HCT116 (cell line): ENCODE results near the gene SLC6A19. TPM values are rescaled to one million over a fixed set of nuclear protein-coding genes. Genes with fewer than 3 reads are reported as not detected.

Source experiments
- ATAC-seq: fragments of 200-7000 bp; cut with Tn5 transposase; 2 replicates; pipeline ENCODE4 v1.9.1; 2020; ENCODE audit warnings: mild to moderate bottlenecking, moderate library complexity
- BruUV-seq: library from RNA; stranded (reverse); fragments of 400-500 nt; replicated peaks from 2 replicates; lab custom pipeline; 2021; lab: Mats Ljungman, UMichigan
- CTCF ChIA-PET: fragments of 300-600 bp; sonication (Branson Sonifier 250); formaldehyde crosslinking; loops from one replicate; lab custom pipeline; 2021; ENCODE audit warnings: antibody characterized with exemption; lab: Charles Lee
- POLR2A ChIA-PET: fragments of 300-600, 350-600 bp; sonication (Branson Sonifier 250); formaldehyde crosslinking; loops from one replicate; lab custom pipeline; 2021; ENCODE audit warnings: antibody characterized with exemption; lab: Charles Lee
- RAD21 ChIA-PET, 2 experiments: fragments of 300-600 bp; sonication (Branson Sonifier 250); formaldehyde crosslinking; loops; one replicate each; lab custom pipeline; 2023; ENCODE audit warnings: low total read pairs in 2 of 2; ENCODE audit not compliant: uncharacterized antibody in 2 of 2, unreplicated experiment in 2 of 2, low non-redundant PET in 1 of 2; lab: Charles Lee
- DNase-seq: peaks from one replicate; pipeline ENCODE4 v3.0.0-alpha.2; 2010; ENCODE audit warnings: low read depth, low spot score
- H2AFZ ChIP-seq: fragments of 200-600 bp; shearing (Covaris generic), sonication (generic); 2 replicates; pipeline ENCODE4 v1.6.1; 2017; ENCODE audit warnings: low read depth, mixed run types, mixed read lengths, antibody characterized with exemption, low read length; ENCODE audit not compliant: poor library complexity, severe bottlenecking
- H3K27ac ChIP-seq: 2 replicates; pipeline ENCODE4 v1.5.1; 2012; ENCODE audit warnings: low read depth, low read length
- H3K27me3 ChIP-seq: fragments of 200-600 bp; sonication (generic); 2 replicates; pipeline ENCODE4 v1.6.1; 2016; ENCODE audit warnings: mixed run types, low read length, mixed read lengths; ENCODE audit not compliant: insufficient read depth
- H3K36me3 ChIP-seq, 2 experiments: fragments of 200-500 bp in 1 of 2; fragments of 200-600 bp in 1 of 2; sonication (Bioruptor generic) in 1 of 2; sonication (generic) in 1 of 2; 2 replicates each; pipeline versions ENCODE4 v1.5.1 to v1.6.1; 2014 to 2016; ENCODE audit warnings: low read length in 2 of 2, inconsistent platforms in 1 of 2, mixed read lengths in 1 of 2, mixed run types in 1 of 2; ENCODE audit not compliant: insufficient read depth in 2 of 2, control insufficient read depth in 1 of 2
- H3K4me1 ChIP-seq, 2 experiments: fragments of 200-600 bp in 1 of 2; sonication (generic) in 1 of 2; 2 replicates each; pipeline versions ENCODE4 v1.5.1 to v1.6.1; 2012 to 2017; ENCODE audit warnings: low read length in 2 of 2, inconsistent platforms in 1 of 2, mild to moderate bottlenecking in 1 of 2, mixed read lengths in 1 of 2, mixed run types in 1 of 2, moderate library complexity in 1 of 2; ENCODE audit not compliant: insufficient read depth in 2 of 2, control insufficient read depth in 1 of 2
- H3K4me2 ChIP-seq: fragments of 200-600 bp; sonication (generic); 2 replicates; pipeline ENCODE4 v1.6.1; 2017; ENCODE audit warnings: mixed run types, low read length, mixed read lengths
- H3K4me3 ChIP-seq, 2 experiments: fragments of 200-600 bp in 1 of 2; sonication (generic) in 1 of 2; replicated peaks in 1 of 2; 2 replicates each; pipeline ENCODE4 v1.5.1; 2011 to 2016; ENCODE audit warnings: low read length in 2 of 2, control low read depth in 1 of 2, low read depth in 1 of 2, mild to moderate bottlenecking in 1 of 2, mixed read lengths in 1 of 2, mixed run types in 1 of 2
- H3K79me2 ChIP-seq: fragments of 200-600 bp; sonication (generic); 2 replicates; pipeline ENCODE4 v1.6.1; 2017; ENCODE audit warnings: mild to moderate bottlenecking, mixed run types, low read length, moderate library complexity, mixed read lengths; ENCODE audit not compliant: insufficient read depth
- H3K9ac ChIP-seq: fragments of 200-600 bp; sonication (generic); 2 replicates; pipeline ENCODE4 v1.6.1; 2016; ENCODE audit warnings: low read length, mixed read lengths
- H3K9me2 ChIP-seq: fragments of 200-600 bp; sonication (generic), shearing (Covaris generic); 2 replicates; pipeline ENCODE4 v1.6.1; 2017; ENCODE audit warnings: mixed run types, mild to moderate bottlenecking, moderate library complexity; ENCODE audit not compliant: insufficient read depth
- H3K9me3 ChIP-seq, 2 experiments: fragments of 200-500 bp in 1 of 2; fragments of 200-600 bp in 1 of 2; sonication (Bioruptor generic) in 1 of 2; sonication (generic) in 1 of 2; 2 replicates each; pipeline ENCODE4 v1.6.1; 2014 to 2017; ENCODE audit warnings: low read length in 2 of 2, mixed read lengths in 2 of 2, inconsistent platforms in 1 of 2, low read depth in 1 of 2, mild to moderate bottlenecking in 1 of 2, mixed run types in 1 of 2, moderate library complexity in 1 of 2; ENCODE audit not compliant: control insufficient read depth in 1 of 2, insufficient read depth in 1 of 2
- H4K20me1 ChIP-seq: fragments of 200-600 bp; sonication (generic), shearing (Covaris generic); 2 replicates; pipeline ENCODE4 v1.6.1; 2017; ENCODE audit warnings: mixed run types, mild to moderate bottlenecking, moderate library complexity; ENCODE audit not compliant: insufficient read depth
- CBX3 ChIP-seq: IDR thresholded peaks from 2 replicates; pipeline ENCODE4 v1.6.1; 2012; ENCODE audit warnings: low read depth
- CTCF ChIP-seq, 3 experiments: fragments of 200-600 bp in 1 of 3; sonication (generic) in 1 of 3; IDR thresholded peaks in 2 of 3; conservative IDR thresholded peaks in 1 of 3; 2 replicates each; pipeline ENCODE4 v1.5.1; 2012 to 2017; ENCODE audit warnings: low read depth in 2 of 3, low read length in 2 of 3, antibody characterized with exemption in 1 of 3, borderline replicate concordance in 1 of 3, control low read depth in 1 of 3, mild to moderate bottlenecking in 1 of 3, mixed read lengths in 1 of 3, mixed run types in 1 of 3, moderate library complexity in 1 of 3; ENCODE audit not compliant: insufficient read depth in 1 of 3
- EZH2 ChIP-seq: fragments of 200-600 bp; sonication (generic); IDR thresholded peaks from 2 replicates; pipeline ENCODE4 v1.6.1; 2017; ENCODE audit warnings: antibody characterized with exemption, mixed run types
- EZH2phosphoT487 ChIP-seq: fragments of 200-600 bp; IDR thresholded peaks from 2 replicates; pipeline ENCODE4 v1.6.1; 2018; ENCODE audit warnings: antibody characterized with exemption, borderline replicate concordance
- FOSL1 ChIP-seq: IDR thresholded peaks from 2 replicates; pipeline ENCODE4 v1.6.1; 2012; ENCODE audit warnings: low read depth
- JUND ChIP-seq: IDR thresholded peaks from 2 replicates; pipeline ENCODE4 v1.6.1; 2012
- MAX ChIP-seq: IDR thresholded peaks from 2 replicates; pipeline ENCODE4 v1.6.1; 2012
- REST ChIP-seq: IDR thresholded peaks from 2 replicates; pipeline ENCODE4 v1.6.1; 2012; ENCODE audit warnings: low read depth
- SIN3A ChIP-seq: IDR thresholded peaks from 2 replicates; pipeline ENCODE4 v1.6.1; 2012; ENCODE audit warnings: low read depth
- SP1 ChIP-seq: IDR thresholded peaks from 2 replicates; pipeline ENCODE4 v1.6.1; 2012; ENCODE audit warnings: low read depth
- ZBTB33 ChIP-seq: IDR thresholded peaks from 2 replicates; pipeline ENCODE4 v1.6.1; 2011; ENCODE audit warnings: mild to moderate bottlenecking, low read length, moderate library complexity; ENCODE audit not compliant: insufficient replicate concordance; ENCODE audit errors: extremely low read depth
- intact Hi-C: fragments of 100-400 bp; cut with micrococcal nuclease; formaldehyde crosslinking; loops from 2 replicates; pipeline ENCODE4 v1.10.0; 2022
- total RNA-seq: library from RNA; stranded (reverse); gene quantifications from one replicate; pipeline ENCODE4 v1.2.1, GENCODE V29; 2021; ENCODE audit not compliant: unreplicated experiment
- TF ChIP-seq, protein P1 (sequence below): IDR thresholded peaks from 2 replicates; pipeline ENCODE4 v1.6.1; 2012

The SLC6A19 gene
- total RNA-seq, 1 experiment from 2014 or later, result not detected

- Histone ChIP-seq H3K27me3 (no peaks in the 10 kb centered on the region), H4K20me1 (no peaks in the 10 kb centered on the region), H3K4me1 (no peaks in the 10 kb centered on the region), H3K9me3 (peaks cover 7 to 9% of the 10 kb centered on the region in 2 experiments; a peak in 2 of 4 replicates), H3K4me2 (no peak overlapping the region), H2AFZ (no peak overlapping the region), H3K4me3 (no peak overlapping the region), H3K36me3 (no peaks in the 10 kb centered on the region), H3K9me2 (no peaks in the 10 kb centered on the region), H3K27ac (no peak overlapping the region), H3K79me2 (no peaks in the 10 kb centered on the region), H3K9ac (no peak overlapping the region)
- BruUV-seq, result no TSS peak
- intact Hi-C loops, result no loop called here
- POLR2A ChIA-PET, result no interaction called here
- TF ChIP-seq CTCF (IDR thresholded peaks at IDR 0.05 in 2 of 3, conservative IDR thresholded peaks at IDR 0.05 in 1 of 3; ENCODE audit: borderline replicate concordance in 1 of 3, insufficient read depth in 1 of 3, low read depth in 2 of 3, low read length in 2 of 3) (no peak), SIN3A (no peak), EZH2phosphoT487 (no peak), REST (no peak), MAX (no peak), SP1 (no peak), JUND (no peak), ZBTB33 (no peak), FOSL1 (no peak), EZH2 (no peak), CBX3 (no peak; the same call in 1 of the 2 replicates)
- TF ChIP-seq, protein P1, sequence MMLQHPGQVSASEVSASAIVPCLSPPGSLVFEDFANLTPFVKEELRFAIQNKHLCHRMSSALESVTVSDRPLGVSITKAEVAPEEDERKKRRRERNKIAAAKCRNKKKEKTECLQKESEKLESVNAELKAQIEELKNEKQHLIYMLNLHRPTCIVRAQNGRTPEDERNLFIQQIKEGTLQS, result no peak
- CTCF ChIA-PET, result no interaction called here
- DNase-seq (no peak), ATAC-seq (no peak)
- RAD21 ChIA-PET, result no interaction called here
Measured at GRCh38 chr5:1235838-1236237, 34.4 kb downstream of the SLC6A19 start.
